NCI-H187 treated with DMSO at 0.1 percent for 48 hours (cell line): ENCODE results near the gene RNU1-3.

Experiments
- DNase-seq: peaks from one replicate; lab custom pipeline; 2025; lab: John Stamatoyannopoulos, UW

Gene RNU1-3

DNA sequence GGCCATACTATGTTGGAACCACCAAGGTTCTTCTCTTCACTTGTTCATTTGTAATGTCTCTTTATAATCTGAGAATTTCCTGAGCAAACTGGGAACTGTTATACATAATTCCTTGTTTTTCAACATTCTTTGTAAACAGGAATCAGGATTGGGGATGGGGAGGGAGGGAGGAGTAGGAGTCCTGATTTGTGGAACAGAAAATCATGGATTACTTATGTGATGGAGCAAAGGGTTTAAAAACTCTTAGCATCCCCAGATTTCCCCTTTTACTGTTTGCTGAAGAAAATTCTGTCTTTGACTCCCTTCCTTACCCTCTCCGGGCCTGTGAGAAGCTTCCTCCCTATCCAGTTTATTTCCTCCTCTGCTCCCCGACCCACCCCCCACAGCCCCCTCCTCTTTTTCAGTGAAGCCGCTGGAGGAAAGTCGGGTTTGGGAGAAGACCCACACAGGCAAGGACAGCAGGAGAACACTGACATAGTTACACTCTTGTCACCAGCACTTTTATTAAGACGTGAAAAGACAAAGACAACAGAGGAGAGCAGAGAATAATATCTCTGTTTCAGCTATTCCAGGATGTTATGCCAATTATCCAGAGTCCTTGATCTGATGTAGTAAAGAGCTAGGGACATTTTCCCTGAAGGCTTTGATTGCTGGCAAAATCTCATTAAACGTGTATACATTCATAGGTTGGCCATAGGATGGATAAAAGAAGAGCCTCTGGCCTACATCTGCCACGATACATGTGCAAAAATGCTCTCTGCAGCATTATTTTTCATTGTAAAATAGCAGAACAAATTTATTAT lies 48.8 kb downstream of the RNU1-3 start:
- DNase-seq = no peak

- DNase-seq = no peak
Observed at GRCh38 chr1:16617114-16617631, 49.6 kb downstream of the RNU1-3 start.
